GM19035 (cell line): ENCODE measurements around the gene DSCAM.

ENCODE experiments used
- ATAC-seq: cut with Tn5 transposase; IDR thresholded peaks from one replicate; pipeline ENCODE4 v1.9.1; 2021; ENCODE audit not compliant: unreplicated experiment

DSCAM gene

DNA sequence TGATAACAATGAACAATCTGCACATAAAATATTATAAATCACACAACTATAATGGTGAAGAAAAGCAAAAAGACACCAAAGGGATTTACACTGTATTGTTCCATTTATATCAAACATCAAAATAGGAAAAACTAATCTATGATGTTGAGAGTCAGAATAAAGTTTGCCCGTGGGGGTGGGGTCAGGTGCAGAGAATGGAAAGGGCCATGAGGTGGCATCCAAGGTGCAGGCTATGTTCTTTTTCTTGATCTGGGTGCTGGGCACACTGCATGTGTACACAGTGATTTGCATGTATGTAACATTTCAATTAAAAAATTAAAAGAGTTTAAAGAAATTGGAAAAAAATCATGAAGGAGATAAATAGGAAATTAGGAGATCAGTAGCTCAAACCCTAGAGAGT is 127.3 kb downstream of the DSCAM start:
- no peak for ATAC-seq

DNA sequence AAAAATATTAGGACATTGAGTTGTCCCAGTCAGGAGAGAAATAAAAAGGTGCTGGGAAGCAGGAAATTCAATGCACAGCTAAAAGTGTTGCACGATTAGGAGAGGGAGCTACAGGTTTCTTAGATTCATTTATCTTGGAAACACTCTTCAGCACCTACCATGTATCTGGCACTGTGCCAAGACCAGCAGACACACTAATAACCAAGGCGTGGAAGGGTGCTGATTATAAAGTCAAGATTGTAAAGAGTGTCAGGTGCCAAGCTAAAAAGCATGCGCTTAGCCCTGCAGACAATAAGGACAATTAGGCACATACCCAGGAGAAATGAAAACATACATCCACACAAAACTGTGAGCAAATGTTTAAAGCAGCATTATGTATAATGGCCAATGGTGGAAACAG is 129.9 kb downstream of the DSCAM start:
- ATAC-seq = no peak

DNA sequence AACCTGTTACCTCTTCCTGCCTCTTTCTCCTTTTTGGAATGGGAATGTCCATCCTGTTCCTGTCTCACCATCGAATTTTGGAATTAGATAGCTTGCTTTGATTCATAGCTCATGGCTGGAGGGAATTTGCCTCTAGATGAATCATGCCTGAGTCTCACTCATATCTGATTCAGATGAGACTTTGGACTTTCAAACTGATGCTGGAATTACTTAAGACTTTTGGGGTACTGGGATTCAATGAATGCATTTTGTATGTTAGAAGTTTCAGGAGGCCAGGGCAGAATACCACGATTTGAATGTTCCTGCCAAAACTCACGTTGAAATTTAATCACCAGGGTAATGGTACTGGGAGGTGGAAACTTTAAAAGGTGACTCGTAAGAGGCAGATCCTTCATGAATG is 132.4 kb downstream of the DSCAM start:
- no peak for ATAC-seq

DNA sequence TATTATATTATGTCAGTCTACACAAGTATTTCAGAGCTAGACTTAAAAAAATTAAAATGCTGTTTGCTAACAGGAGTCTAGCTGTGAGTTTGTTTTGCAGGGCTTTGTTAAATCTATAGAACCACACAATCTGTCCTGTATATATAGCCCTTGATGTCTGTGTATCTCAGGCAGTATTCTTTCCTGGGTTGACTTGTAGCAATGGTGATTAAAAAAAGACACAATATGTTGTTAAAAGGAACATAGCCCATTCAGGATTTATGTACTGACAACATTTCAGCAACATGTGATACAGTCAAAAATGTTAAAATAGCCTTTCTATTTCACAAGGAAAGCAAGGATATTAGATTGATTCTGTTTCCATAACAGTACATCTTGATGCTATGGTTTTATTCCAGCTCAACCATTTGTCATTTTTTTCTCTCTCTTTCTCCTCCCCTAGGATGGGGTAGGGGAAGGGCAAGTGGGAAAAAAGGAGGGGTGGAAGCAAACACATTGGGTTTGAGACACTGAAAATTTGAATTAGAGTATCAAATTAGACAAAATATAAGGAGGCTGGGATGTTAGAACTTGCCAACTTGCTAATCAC is 139.2 kb downstream of the DSCAM start:
- no peak for ATAC-seq

DNA sequence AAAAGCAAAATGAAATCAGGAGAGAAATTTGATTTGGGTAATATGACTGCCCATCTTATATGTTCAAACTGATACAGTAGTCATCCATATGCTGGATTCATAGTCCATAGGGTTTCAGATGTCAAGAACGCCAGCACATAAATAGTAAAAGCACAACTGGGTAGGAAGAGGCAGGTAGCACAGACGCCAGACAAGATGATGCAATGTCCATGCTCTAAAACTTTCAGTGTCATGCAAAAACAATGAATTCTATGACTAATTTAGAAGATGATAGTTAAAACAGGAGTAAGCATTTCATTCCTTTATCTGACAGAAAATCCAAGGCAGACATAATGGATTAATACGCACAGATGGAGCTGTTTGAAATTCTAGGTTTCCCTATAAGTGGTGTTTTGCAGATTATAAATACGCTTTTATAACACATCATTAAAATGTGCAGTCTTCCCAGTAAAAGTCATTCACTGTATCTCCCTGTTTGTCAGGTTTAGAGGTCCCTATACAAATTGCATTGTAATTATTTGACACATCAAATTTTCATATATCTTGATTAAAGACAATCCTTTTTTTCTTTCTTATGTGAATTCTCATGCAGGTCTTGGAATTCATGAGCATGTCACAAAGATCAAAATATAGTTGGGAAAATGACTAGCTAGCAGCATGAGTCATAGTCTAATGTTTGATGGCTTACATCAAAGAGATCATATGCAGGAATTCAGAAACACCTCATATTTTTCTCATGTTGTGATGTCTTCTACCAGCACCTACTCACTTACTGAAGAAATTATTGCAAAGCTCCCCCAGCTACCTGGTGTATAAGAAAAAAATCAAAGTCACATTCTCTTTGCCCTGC is 139.9 kb downstream of the DSCAM start:
- no peak for ATAC-seq

DNA sequence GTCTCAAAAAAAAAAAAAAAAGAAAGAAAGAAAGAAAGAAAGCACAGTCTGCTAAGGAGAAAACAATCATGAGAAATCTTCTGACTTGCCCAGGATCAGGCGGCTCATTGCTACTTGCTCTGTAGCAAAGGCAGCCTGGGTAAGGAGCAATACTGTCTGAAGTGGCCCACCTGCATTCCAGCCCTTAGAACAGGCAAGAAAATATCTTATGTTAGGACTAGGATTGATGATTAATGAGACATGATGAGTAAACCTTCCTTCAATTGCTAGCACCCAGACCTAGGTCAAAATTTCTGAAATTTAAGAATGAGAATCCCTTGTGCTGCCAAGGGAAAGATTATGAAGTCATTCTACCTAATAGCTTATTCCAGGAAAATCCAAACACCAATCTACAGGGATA is 140.8 kb downstream of the DSCAM start:
- no peak for ATAC-seq

DNA sequence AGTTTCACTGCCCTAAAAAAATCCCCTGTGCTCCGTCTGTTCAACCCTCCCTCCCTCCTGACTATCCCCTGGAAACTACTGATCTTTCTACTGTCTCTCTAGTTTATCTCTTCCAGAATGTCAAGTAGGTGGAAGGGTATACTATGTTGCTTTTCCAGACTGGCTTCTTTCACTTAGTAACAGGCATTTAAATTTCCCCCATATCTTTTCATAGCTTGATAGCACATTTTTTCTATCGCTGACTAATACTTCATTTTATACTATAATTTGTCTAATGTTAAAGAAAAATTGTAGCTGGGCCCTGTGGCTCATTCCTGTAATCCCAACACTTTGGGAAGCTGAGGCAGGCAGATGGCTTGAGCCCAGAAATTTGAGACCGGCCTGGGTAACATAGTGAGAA is 142.8 kb downstream of the DSCAM start:
- no peak for ATAC-seq

DNA sequence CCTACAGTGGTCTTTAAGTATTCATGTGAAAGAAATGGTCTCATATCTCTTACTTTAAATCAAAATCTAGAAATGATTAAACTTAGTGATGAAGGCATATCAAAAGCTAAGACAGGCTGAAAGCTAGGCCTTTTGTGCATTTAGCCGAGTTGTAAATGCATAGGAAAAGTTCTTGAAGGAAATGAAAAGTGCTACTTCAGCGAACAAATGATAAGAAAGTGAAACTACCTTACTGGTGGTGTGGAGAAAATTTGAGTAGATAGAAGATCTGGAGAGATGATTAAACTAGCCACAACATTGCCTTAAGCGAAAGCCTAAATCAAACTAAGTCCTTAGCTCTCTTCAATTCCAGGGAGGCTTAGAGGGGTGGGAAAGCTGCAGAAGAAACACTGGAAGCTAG is 147.6 kb downstream of the DSCAM start:
- ATAC-seq = no peak

DNA sequence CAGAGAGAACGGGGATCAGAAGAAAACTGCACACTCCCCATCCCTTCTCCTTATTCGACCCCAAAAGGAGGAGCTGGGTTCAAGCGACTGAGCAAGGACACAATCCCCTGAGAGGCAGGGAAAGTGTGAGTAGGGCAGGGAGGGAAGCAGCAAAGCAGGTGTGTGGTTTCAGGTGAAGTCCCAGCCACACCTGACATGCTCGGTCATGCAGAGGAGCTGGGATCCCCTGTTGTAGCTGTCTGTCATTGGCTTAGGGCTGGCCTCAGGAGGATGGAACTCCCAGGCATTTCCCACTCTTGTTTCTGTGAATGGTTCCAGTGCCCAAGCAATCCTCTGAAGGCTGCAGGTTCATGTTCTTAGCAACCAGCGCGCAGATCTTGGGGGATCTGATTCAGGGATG is 150.7 kb downstream of the DSCAM start:
- ATAC-seq = no peak

DNA sequence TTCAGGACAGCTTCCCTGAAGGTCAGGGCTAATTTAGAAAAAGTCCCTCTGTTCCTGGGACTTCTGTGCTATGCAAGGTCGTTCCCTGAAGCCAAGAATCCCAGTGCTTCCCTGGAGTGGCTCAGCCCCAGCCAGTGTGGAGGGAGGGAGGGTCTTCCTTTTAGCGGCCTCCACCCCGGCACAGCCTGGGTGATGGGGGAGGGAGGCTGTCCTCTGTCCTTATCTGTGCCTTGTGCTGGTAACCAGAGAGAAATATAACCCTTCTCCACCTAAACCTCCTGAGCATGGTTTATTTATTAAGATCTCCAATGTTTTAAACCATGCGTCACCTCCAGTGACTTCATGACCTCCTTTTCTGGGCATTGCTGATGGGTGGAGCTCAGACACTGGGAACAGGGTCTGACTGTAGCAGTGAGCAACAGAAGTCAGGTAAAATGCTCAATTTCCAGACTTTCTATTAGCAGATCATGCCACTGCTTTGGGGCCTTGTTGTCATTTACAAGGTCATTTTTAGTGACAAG is 157.1 kb downstream of the DSCAM start:
- no peak for ATAC-seq

DNA sequence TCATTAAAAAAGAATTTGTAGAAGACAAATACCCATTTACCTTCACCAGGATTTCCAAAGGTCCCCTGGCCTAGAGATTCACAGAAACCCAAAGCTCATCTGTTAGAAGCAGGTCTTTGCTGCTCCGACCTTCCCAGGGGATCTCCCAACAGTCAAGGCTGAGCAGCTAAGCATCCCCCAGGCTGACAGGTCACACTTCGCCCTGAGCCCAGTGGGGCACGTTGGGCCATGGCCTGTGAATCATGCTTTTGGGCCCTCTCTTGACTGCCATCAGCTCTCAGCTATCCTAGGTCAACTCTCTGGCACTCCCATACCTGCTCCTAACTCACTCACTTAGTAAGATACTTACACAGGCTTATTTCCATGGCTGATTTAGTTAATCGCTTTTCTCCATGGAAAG is 157.7 kb downstream of the DSCAM start:
- no peak for ATAC-seq

DNA sequence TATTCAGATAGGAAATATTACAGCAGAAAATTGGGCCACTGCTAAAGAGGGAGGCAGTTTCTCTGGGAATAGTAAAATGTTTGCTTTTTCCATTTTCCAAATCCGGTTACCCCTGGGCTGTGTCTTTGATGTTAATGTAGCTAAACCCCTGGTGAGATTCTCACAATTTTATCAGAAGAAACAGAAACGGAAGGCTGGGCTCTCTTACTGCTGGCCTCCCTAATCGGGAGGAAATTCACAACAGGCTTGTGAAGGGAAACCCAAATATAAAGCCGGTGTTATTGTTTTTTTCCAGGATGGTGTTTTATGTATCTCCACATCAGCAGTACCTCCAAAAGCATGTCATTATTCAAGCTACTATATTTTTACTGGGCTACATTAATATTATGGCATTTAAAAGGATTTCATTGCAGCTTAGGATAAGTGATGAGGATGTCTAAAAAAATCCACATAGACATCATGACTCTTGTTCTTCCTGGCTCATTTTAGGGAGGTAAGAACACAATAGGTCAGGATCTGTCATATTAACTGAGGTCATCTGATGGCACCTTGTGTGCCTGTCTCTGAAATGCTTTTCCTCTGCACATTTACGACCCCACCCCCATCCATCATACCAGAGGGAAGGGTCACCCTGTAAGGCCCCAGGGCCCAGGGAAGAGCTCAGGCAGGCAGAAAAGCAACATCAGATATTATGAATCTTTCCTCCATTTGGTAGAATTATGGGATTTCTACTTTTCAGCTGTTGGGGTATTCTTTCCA is 158.7 kb downstream of the DSCAM start:
- ATAC-seq = no peak

DNA sequence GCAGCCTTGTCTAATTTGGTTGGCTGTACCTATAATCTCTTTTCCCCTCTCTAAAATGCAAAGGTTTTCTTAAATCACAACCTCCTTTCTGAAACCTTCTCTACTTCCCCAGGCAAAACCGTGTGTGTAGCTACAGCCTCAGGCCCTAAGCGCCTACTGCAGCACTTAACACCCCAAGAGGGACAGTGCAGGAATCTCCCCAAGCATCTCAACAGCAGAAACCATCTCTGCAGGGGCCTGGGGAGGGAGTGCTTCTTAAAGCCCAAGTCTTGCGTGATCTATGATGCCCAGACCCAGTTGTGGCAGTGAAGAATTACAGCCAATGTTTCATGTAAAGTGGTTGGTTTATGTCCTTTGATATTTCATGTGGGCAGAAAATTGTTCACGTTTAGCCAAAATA is 159.3 kb downstream of the DSCAM start:
- ATAC-seq = no peak

DNA sequence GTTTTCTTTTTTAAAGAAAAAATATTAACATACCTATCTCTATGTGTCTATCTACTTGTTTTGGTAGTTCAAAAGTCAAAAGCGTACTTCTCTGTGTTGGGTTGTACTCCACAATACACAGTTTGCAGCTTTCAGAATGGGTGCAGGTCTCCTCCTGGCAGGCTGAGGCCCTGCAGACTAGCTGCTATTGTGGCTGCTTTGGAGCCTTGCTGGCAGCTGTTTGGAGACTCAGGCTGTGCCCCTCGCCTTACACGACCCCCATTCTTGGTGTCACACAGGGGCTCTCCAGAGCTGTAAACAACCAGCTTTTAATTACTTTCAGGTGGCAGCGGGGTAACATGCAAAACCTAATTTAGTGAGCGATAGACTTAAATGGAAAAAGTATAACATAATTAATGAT is 160.4 kb downstream of the DSCAM start:
- ATAC-seq = no peak

DNA sequence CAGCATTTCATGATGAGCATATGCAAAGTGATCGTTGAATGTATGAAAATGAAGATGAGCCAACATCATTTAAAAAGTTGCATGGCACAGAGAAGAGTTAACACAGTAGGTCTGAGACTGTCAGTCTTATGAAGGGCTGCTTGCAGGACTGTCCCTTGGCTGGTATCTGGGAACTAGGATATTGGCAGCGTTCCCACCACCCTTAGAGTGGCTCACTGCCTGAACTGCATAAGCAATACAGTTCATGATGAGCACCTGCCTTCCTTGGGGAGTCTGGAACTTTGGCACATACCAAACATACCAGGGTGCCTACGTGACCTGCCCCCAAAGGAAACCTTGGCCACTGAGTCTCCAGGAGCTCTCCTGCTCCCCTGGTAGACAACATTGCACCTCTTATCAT is 161.8 kb downstream of the DSCAM start:
- no peak for ATAC-seq

DNA sequence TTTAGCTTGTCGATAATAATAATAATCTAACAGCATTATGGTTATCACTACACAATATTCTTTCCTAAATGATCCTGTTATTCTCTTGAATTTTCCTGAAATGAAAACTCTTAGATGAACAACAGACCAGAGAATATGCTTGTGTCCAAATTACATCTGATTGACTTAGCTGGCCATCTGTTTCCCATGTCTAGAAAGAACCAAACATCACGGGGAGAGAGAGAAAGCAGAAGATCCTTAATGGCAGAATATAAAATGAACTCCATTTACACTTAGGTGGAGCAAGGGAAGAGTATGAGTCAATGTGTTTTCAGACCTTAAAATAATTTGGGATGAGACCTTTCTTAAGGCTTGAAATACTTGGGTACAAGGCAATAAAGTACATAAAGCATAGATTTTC is 162.2 kb downstream of the DSCAM start:
- no peak for ATAC-seq

DNA sequence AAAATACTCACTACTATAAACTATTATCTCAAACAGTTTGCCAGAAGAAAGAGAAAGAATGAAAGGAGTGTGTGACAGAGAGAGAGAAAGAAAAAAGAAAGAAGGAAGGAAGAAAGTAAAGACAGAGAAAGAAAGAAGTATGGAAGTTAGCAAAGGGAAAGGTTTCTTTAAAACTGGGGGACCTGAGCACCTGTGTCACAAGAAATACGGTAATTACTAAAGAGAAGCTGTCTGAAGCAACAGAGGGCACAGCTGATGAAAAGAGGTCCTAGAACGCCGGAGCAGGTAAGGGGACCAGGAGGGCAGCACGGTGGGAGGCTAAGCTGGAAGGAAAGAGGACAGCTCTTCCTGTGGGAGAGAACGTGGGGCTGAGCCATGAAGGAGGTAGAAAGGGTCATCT is 163.6 kb downstream of the DSCAM start:
- no peak for ATAC-seq

DNA sequence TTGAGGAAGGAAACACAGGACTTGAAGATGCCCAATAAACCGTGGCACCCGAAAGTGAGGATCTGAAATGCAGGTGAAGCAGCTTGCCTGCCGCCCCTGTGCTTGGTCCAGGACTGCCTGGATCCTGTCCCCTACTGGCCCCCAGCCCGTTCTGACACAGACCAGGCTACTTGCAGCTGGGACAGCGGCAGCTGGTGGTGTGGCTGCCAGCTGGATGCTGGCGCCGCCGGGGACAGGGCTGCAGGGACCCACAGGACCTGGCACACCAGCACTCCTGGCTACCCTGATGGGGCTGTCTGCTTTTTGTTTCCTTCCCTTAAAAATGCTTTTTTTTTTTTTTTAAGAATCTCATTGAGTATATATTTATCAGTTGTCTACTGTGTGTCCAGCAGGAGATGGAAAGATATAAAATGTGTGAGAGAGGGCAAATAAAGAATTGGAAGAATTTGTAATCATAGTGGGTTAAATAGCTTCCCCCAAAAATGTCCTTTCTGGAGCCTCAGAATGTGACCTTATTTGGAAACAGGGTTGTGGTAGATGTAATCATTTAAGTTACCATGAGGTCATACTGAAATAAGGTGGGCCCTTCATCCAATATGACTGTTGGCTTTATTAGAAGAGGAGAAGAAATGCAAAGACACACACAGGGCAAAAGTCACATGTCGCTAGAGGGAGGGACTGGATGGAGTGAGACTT is 165.6 kb downstream of the DSCAM start:
- ATAC-seq = no peak

DNA sequence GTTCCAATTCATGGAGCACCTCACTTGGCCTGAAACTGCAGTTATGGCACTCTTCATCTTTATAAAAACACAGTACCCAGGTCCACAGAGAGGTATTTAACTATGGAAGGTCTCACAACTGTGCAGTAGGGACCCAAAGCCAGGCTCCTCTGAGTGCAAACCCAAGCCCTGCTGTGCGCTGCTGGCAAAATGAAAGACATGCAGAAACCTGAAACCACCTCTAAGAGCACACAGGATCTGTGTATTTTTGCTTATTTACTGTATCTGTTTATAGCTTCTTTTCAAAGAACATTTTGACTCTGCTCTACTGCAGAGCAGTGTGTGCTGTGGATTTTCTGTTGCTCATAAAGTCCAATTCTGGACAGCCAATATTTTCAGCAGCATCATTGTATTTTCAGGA is 166.6 kb downstream of the DSCAM start:
- no peak for ATAC-seq

DNA sequence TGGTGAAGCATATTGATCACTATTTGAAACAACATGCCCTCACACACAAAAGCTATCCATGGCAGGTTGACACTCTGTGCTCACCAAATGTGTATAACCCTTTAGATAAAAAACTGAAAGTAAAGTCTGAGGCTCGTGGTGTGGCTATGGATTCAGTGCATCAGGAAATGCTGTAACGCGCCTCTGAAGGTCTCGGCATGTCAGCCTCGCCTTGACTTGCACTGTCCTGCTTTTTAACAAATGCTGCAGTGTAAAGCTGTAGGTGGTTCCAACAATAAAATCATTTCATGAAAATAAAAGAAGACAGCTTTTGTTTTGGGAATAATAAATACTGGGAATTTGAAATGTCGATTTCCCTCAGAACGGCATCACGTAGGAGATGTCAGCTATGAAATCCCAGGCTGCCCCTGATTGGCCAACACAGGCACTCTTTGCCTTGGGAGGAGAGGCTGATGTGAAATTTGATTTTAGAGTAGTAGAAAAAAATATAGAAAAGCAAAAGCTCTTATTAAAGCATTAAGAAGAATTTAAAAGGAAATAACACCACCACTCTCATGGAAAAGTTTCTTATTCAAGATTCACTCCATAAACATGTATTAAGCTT is 168.2 kb downstream of the DSCAM start:
- ATAC-seq = no peak

DNA sequence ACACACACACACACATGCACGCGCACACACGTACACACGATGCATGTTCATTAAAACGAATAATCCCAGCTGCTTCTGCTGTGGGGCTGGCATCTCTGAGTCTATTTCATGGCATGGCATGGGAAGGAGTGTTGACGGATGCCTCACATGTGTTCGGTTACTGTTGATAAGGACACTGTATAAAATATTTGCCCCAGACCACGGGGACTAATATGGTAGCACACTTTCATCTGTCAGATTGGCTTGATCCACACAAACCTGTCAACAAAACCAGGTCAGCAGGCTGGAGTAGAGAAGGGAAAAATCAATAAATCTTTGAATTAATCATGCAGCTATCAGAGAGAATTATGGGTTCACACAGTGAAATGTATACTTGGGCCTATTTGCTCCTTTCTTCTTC is 171.9 kb downstream of the DSCAM start:
- no peak for ATAC-seq
